ENCODE results near the gene DPYD.

DPYD gene

GRCh38 chr1:97820470-97821188 is 100.2 kb downstream of the DPYD start:
- Histone ChIP-seq H3K9me3 (ENCODE audit: control insufficient read depth, low read length) (no peaks in the 10 kb centered on the region), H3K4me3 (ENCODE audit: insufficient read depth, low read depth, low read length, poor library complexity, severe bottlenecking) (no peak overlapping the region), H3K4me1 (ENCODE audit: control insufficient read depth, insufficient read depth, low read length, poor library complexity, severe bottlenecking) (no peaks in the 10 kb centered on the region), H3K36me3 (ENCODE audit: control insufficient read depth, insufficient read depth, low read length) (no peaks in the 10 kb centered on the region), H3K27ac (ENCODE audit: insufficient read depth, low read length, poor library complexity, severe bottlenecking) (no peak overlapping the region), H3K27me3 (replicated peaks; ENCODE audit: control insufficient read depth, insufficient read depth, low read length, poor library complexity, severe bottlenecking) (no peaks in the 10 kb centered on the region)
- no peak for DNase-seq

- Histone ChIP-seq H3K4me1 (ENCODE audit: control insufficient read depth, insufficient read depth, low read length, poor library complexity, severe bottlenecking) (no peaks in the 10 kb centered on the region), H3K27me3 (replicated peaks; ENCODE audit: control insufficient read depth, insufficient read depth, low read length, poor library complexity, severe bottlenecking) (no peaks in the 10 kb centered on the region), H3K4me3 (ENCODE audit: insufficient read depth, low read depth, low read length, poor library complexity, severe bottlenecking) (no peak overlapping the region), H3K9me3 (ENCODE audit: control insufficient read depth, low read length) (no peaks in the 10 kb centered on the region), H3K36me3 (ENCODE audit: control insufficient read depth, insufficient read depth, low read length) (no peaks in the 10 kb centered on the region), H3K27ac (ENCODE audit: insufficient read depth, low read length, poor library complexity, severe bottlenecking) (no peak overlapping the region)
- DNase-seq: no peak
Measured at GRCh38 chr1:97816927-97817326, 103.9 kb downstream of the DPYD start.

DNA sequence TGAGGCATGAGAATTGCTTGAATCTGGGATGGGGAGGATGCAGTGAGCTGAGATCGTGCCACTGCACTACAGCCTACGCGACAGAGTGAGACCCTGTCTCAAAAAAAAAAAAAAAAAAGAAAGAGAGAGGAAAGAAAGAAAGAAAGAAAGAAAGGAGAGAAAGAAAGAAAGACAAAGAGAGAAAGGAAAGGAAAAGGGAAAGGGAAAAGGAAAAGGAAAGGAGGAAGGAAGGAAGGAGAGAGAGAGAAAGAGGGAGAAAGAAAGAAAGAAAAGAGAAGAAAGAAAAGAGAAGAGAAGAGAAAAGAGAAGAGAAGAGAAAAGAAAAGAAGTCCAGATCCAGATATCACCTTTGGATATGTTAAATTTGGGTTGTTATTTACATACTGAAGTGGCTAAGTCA is 106.0 kb downstream of the DPYD start:
- H3K27me3 ChIP-seq (replicated peaks; ENCODE audit: control insufficient read depth, insufficient read depth, low read length, poor library complexity, severe bottlenecking): no peaks in the 10 kb centered on the region
- H3K4me1 ChIP-seq (ENCODE audit: control insufficient read depth, insufficient read depth, low read length, poor library complexity, severe bottlenecking): no peaks in the 10 kb centered on the region
- H3K9me3 ChIP-seq (ENCODE audit: control insufficient read depth, low read length): no peaks in the 10 kb centered on the region
- H3K4me3 ChIP-seq (ENCODE audit: insufficient read depth, low read depth, low read length, poor library complexity, severe bottlenecking): no peak overlapping the region
- DNase-seq: no peak
- no peaks in the 10 kb centered on the region for H3K36me3 ChIP-seq (ENCODE audit: control insufficient read depth, insufficient read depth, low read length)
- H3K27ac ChIP-seq (ENCODE audit: insufficient read depth, low read length, poor library complexity, severe bottlenecking): no peak overlapping the region

DNA sequence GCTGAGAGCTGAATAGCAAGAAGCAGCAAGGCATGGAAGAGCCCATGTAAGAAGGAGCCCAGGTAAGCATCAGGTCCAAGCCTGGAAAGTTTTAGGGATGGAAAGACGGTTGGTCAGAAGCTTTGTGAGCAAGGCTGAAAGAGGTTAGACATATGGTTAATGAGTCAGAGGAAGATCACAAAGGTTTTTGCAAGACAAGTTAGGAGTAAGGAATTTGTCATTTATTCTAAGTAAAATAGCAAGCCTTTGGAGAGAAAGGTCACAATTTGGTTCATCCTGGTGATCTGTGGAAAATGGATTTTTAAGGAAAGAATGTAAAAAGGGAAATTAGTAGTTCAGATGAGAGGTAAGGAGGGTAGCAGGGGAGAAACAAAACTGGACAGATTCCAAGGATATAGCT is 106.7 kb downstream of the DPYD start:
- H3K9me3 ChIP-seq (ENCODE audit: control insufficient read depth, low read length): no peaks in the 10 kb centered on the region
- no peaks in the 10 kb centered on the region for H3K27me3 ChIP-seq (replicated peaks; ENCODE audit: control insufficient read depth, insufficient read depth, low read length, poor library complexity, severe bottlenecking)
- no peaks in the 10 kb centered on the region for H3K36me3 ChIP-seq (ENCODE audit: control insufficient read depth, insufficient read depth, low read length)
- no peak overlapping the region for H3K27ac ChIP-seq (ENCODE audit: insufficient read depth, low read length, poor library complexity, severe bottlenecking)
- H3K4me1 ChIP-seq (ENCODE audit: control insufficient read depth, insufficient read depth, low read length, poor library complexity, severe bottlenecking): no peaks in the 10 kb centered on the region
- no peak overlapping the region for H3K4me3 ChIP-seq (ENCODE audit: insufficient read depth, low read depth, low read length, poor library complexity, severe bottlenecking)
- no peak for DNase-seq

GRCh38 chr1:97812076-97812475 is 108.8 kb downstream of the DPYD start:
- Histone ChIP-seq H3K4me3 (ENCODE audit: insufficient read depth, low read depth, low read length, poor library complexity, severe bottlenecking) (no peak overlapping the region), H3K4me1 (ENCODE audit: control insufficient read depth, insufficient read depth, low read length, poor library complexity, severe bottlenecking) (no peaks in the 10 kb centered on the region), H3K36me3 (ENCODE audit: control insufficient read depth, insufficient read depth, low read length) (no peaks in the 10 kb centered on the region), H3K27me3 (replicated peaks; ENCODE audit: control insufficient read depth, insufficient read depth, low read length, poor library complexity, severe bottlenecking) (no peaks in the 10 kb centered on the region), H3K9me3 (ENCODE audit: control insufficient read depth, low read length) (no peaks in the 10 kb centered on the region), H3K27ac (ENCODE audit: insufficient read depth, low read length, poor library complexity, severe bottlenecking) (no peak overlapping the region)
- DNase-seq: no peak

DNA sequence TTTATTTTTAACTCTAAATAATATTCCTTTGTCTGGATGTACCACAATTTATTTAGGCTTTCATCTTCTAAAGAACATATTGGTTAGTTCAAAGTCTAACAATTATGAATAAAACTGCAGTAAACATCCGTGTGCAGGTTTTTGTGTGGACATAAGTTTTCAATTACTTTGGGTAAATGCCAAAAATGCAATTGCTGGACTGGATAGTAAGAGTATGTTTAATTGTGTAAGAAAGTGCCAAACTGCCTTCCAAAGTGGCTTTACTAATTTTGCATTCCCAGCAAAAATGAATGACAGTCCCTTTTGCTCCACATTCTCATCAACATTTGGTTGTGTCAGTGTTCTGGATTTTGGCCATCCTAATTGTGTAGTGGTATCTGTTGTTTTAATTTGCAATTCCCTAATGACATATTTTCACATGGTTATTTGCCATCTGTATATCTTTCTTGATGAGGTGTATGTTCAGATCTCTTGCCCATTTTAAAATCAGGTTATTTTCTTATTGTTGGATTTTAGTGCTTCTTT is 113.8 kb downstream of the DPYD start:
- Histone ChIP-seq H3K4me1 (ENCODE audit: control insufficient read depth, insufficient read depth, low read length, poor library complexity, severe bottlenecking) (no peaks in the 10 kb centered on the region), H3K4me3 (ENCODE audit: insufficient read depth, low read depth, low read length, poor library complexity, severe bottlenecking) (no peak overlapping the region), H3K27me3 (replicated peaks; ENCODE audit: control insufficient read depth, insufficient read depth, low read length, poor library complexity, severe bottlenecking) (no peaks in the 10 kb centered on the region), H3K9me3 (ENCODE audit: control insufficient read depth, low read length) (no peaks in the 10 kb centered on the region), H3K36me3 (ENCODE audit: control insufficient read depth, insufficient read depth, low read length) (no peaks in the 10 kb centered on the region), H3K27ac (ENCODE audit: insufficient read depth, low read length, poor library complexity, severe bottlenecking) (no peak overlapping the region)
- no peak for DNase-seq

GRCh38 chr1:97806326-97806725 is 114.5 kb downstream of the DPYD start:
- no peak overlapping the region for H3K4me3 ChIP-seq (ENCODE audit: insufficient read depth, low read depth, low read length, poor library complexity, severe bottlenecking)
- no peaks in the 10 kb centered on the region for H3K27me3 ChIP-seq (replicated peaks; ENCODE audit: control insufficient read depth, insufficient read depth, low read length, poor library complexity, severe bottlenecking)
- DNase-seq: no peak

GRCh38 chr1:97805093-97805492 is 115.7 kb downstream of the DPYD start:
- no peaks in the 10 kb centered on the region for H3K27me3 ChIP-seq (replicated peaks; ENCODE audit: control insufficient read depth, insufficient read depth, low read length, poor library complexity, severe bottlenecking)
- DNase-seq: no peak
- no peak overlapping the region for H3K4me3 ChIP-seq (ENCODE audit: insufficient read depth, low read depth, low read length, poor library complexity, severe bottlenecking)
- no peaks in the 10 kb centered on the region for H3K36me3 ChIP-seq (ENCODE audit: control insufficient read depth, insufficient read depth, low read length)
- H3K4me1 ChIP-seq (ENCODE audit: control insufficient read depth, insufficient read depth, low read length, poor library complexity, severe bottlenecking): no peaks in the 10 kb centered on the region
- H3K27ac ChIP-seq (ENCODE audit: insufficient read depth, low read length, poor library complexity, severe bottlenecking): no peak overlapping the region
- H3K9me3 ChIP-seq (ENCODE audit: control insufficient read depth, low read length): no peaks in the 10 kb centered on the region

More at GRCh38 chr1:97806326-97806725, 114.5 kb downstream of the DPYD start:
- Histone ChIP-seq H3K9me3 (ENCODE audit: control insufficient read depth, low read length) (no peaks in the 10 kb centered on the region), H3K36me3 (ENCODE audit: control insufficient read depth, insufficient read depth, low read length) (no peaks in the 10 kb centered on the region), H3K27ac (ENCODE audit: insufficient read depth, low read length, poor library complexity, severe bottlenecking) (no peak overlapping the region), H3K4me1 (ENCODE audit: control insufficient read depth, insufficient read depth, low read length, poor library complexity, severe bottlenecking) (no peaks in the 10 kb centered on the region)

DNA sequence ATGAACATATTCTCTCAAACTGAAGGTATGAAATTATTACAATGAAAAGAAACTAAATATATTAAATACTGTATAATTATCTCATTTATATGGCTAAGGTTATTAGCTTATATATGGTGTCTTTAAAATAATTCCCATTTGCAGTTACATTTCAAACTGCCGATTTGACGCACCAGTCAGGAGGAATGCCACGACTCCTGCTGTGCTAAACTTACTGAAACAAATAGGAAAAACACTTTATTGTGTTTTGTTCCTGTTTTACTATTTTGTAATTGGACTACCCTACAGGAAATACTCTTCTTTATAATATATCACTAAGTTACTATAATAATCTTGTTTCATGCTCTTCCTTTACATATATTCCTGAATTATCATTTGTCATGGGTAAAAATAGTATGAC is 117.8 kb downstream of the DPYD start:
- Histone ChIP-seq H3K27ac (ENCODE audit: insufficient read depth, low read length, poor library complexity, severe bottlenecking) (no peak overlapping the region), H3K36me3 (ENCODE audit: control insufficient read depth, insufficient read depth, low read length) (no peaks in the 10 kb centered on the region), H3K4me1 (ENCODE audit: control insufficient read depth, insufficient read depth, low read length, poor library complexity, severe bottlenecking) (no peaks in the 10 kb centered on the region), H3K4me3 (ENCODE audit: insufficient read depth, low read depth, low read length, poor library complexity, severe bottlenecking) (no peak overlapping the region), H3K27me3 (replicated peaks; ENCODE audit: control insufficient read depth, insufficient read depth, low read length, poor library complexity, severe bottlenecking) (no peaks in the 10 kb centered on the region), H3K9me3 (ENCODE audit: control insufficient read depth, low read length) (no peaks in the 10 kb centered on the region)
- no peak for DNase-seq

GRCh38 chr1:97802011-97802410 is 118.8 kb downstream of the DPYD start:
- Histone ChIP-seq H3K4me1 (ENCODE audit: control insufficient read depth, insufficient read depth, low read length, poor library complexity, severe bottlenecking) (no peaks in the 10 kb centered on the region), H3K4me3 (ENCODE audit: insufficient read depth, low read depth, low read length, poor library complexity, severe bottlenecking) (no peak overlapping the region), H3K36me3 (ENCODE audit: control insufficient read depth, insufficient read depth, low read length) (no peaks in the 10 kb centered on the region), H3K9me3 (ENCODE audit: control insufficient read depth, low read length) (no peaks in the 10 kb centered on the region), H3K27ac (ENCODE audit: insufficient read depth, low read length, poor library complexity, severe bottlenecking) (no peak overlapping the region), H3K27me3 (replicated peaks; ENCODE audit: control insufficient read depth, insufficient read depth, low read length, poor library complexity, severe bottlenecking) (no peaks in the 10 kb centered on the region)
- DNase-seq: no peak
